HG02870 (cell line): ENCODE results near the gene TUBA3E.
A peak's percentile ranks its signal among the peaks of the same experiment; 100 is the strongest.
"Not testable (repeated sequence)": the region's sequence is repeated elsewhere in the genome, so short reads cannot be mapped to it uniquely, and the experiment has no call there.

Source experiments
- ATAC-seq: cut with Tn5 transposase; IDR thresholded peaks from one replicate; pipeline ENCODE4 v1.9.1; 2021; ENCODE audit warnings: mild to moderate bottlenecking, moderate library complexity; ENCODE audit not compliant: unreplicated experiment

The TUBA3E gene

GRCh38 chr2:130198343-130198742 is at the start of gene TUBA3E:
TSS of gene TUBA3E (minus strand) at chr2:130198439. CDS start at chr2:130198360, 79 bp downstream.
- ATAC-seq, result no peak

- ATAC-seq, result no peak
These were observed 48.2 kb upstream of the TUBA3E start for GRCh38 chr2:130246430-130246829.

DNA sequence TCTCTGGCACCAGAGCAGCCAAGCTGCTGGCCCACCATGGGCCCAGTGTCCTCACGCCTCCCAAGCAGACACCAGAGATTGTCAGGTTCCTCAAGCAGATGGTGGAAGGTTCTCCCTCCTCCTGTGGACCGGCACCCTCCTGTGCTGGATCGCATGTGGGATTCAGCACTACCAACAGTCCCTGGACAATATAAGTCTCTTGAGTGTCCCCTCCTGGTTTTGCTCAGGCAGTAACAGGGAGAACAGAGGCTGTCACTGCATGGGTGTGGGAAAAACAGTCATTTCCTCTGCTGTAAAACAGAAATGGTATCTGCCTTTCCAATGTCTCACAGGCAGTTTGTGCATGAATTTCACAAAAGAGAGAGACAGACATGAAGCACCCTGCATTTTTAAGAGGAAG is 47.7 kb upstream of the TUBA3E start:
- no peak for ATAC-seq

DNA sequence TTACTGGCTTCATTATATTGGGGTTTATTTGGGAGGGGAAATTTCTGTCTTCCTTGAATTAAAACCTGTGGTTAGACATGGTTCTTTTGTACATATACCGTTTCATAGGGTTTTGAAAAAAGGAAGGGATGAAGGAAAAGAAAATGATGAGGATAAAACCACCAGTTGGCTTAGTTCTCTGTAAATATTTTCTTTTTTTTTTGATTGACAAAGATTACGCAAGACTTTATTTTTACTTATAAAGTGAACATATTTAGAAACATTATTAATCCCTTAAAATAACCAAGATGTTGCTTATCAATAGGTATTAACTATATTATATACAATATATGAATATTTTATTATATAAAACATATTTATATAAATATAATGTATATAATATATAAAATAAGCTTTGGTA is 45.1 kb upstream of the TUBA3E start:
- ATAC-seq, result no peak

- no peak for ATAC-seq
These were observed 42.9 kb upstream of the TUBA3E start for GRCh38 chr2:130241041-130241707.

GRCh38 chr2:130239581-130239980 is 41.3 kb upstream of the TUBA3E start:
- ATAC-seq, result not testable (repeated sequence)

- not testable (repeated sequence) for ATAC-seq
These were observed 34.8 kb upstream of the TUBA3E start for GRCh38 chr2:130233066-130233465.

DNA sequence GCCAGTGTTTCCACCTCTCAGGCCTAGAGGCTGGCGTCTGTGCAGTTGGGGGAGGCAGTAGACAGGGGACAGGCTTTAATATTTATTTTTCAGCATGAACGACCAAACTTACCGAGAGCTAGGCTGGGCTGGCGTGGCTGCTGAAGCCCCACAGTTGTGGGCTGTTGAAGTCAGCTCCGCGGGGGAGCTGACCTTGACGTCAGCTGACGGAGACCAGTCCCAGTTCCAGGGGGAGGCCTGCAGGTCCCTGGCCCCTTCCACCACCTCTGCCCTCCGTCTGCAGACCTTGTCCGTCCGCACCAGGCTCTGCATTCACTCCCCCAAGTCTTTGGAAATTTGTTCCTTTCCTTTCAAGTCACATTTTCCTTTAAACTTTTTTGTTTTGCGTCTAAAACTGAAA is 33.4 kb upstream of the TUBA3E start:
- ATAC-seq, result no peak

- not testable (repeated sequence) for ATAC-seq
These were observed 32.7 kb upstream of the TUBA3E start for GRCh38 chr2:130230907-130231306.

DNA sequence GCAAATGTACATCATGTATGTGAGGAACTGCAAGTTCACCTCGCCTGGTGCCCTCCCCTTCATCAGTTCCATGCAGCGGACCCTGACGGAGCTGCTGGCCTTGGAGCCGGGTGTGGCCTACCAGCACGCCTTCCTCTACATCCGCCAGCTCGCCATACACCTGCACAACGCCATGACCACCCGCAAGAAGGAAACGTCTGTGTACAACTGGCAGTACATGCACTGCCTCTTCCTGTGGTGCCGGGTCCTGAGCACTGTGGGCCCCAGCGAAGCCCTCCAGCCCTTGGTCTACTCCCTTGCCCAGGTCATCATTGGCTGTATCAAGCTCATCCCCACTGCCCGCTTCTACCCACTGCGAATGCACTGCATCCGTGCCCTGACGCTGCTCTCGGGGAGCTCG is 32.1 kb upstream of the TUBA3E start:
- ATAC-seq, result not testable (repeated sequence)

DNA sequence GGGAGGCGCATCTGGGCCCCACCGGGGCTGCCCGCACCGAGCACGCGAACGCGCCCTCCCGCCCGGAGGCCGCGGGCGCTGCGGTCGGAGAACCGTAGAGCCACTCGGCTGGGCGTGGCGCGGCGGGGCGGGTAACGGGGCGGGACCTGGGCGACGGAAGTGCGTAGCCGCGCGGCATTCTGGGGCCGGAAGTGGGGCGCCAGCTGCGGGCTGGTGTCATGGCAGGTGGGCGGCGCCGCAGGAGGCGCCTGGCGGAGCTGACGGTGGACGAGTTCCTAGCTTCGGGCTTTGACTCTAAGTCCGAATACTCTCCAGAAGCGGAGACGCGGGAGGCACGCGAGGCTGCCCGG is 30.9 kb upstream of the TUBA3E start:
- not testable (repeated sequence) for ATAC-seq

DNA sequence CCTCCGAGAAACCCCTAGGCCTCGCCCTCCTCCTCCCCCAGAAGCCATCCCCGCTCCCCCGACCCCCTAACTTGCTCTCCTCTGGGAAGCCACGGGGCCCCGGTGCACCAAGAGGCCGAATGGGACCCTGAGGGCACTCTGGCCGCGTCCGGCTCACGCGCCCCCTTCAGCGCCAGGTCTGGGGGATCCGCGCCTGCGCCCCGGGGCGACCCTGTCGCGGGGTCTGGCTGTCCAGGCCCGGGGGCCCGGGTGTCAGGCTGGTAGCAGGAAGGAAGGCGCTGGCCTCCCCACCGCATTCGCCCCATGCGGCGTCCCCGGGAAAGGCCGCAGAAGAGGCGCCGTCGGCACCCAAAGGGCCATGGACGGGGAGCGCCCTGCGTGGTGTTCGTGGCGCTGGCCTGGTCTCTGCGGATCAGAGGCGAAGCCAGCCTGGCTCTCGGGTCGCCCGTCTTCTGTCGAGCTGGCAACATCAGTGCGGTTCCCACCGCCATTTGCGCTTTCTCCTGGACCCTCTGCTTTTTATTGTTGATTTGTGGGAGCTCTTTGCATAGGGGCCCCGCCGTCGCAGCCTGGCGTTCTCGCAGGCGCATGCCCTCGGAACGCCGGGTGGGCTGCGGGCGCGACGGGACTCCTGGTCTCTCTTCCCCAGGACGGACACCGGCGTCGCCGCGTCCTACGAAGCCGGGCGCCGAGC is 30.4 kb upstream of the TUBA3E start:
- not testable (repeated sequence) for ATAC-seq

DNA sequence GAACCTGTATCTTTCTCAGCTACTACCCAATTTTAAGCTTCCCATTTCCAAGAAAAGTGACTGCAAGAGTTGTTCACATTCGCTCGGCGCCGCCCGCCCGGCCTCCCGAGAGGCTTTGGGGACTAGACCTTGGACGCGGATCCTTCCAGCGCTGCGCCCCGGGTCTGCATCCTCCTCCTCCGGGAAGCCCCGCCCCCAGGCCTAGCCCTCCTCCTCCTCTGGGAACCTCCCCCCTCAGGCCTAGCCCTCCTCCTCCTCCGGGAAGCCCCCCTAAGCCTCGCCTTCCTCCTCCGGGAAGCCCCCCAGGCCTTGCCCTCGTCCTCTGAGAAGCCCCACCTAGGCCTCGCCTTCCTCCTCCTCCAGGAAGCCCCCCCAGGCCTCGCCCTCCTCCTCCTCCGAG is 29.8 kb upstream of the TUBA3E start:
- not testable (repeated sequence) for ATAC-seq

DNA sequence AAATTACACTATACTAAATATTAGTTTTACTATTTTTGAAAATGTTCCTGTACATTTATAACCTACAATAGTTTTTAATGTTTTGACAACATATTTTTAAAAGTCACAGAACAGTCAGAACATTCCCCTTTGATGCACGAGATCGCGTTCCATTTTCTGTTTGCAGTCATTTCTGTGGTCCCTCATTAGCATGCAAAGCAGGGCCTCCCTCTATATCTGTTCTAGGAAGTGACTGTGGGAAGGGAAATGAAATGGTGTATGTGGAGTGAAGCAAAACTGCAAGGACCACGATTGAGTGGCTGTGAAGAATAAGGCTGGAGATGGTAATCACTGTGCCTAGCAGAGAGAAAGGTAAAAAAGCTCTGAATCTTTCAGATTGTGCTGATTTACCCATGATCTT is 24.3 kb upstream of the TUBA3E start:
- ATAC-seq, result peak; percentile 99

- not testable (repeated sequence) for ATAC-seq
These were observed 22.3 kb upstream of the TUBA3E start for GRCh38 chr2:130220505-130220904.

GRCh38 chr2:130219147-130219546 is 20.9 kb upstream of the TUBA3E start:
- not testable (repeated sequence) for ATAC-seq

GRCh38 chr2:130207051-130207450 is 8.8 kb upstream of the TUBA3E start:
- not testable (repeated sequence) for ATAC-seq

- ATAC-seq, result not testable (repeated sequence)
These were observed 4.9 kb upstream of the TUBA3E start for GRCh38 chr2:130203150-130203549.

- ATAC-seq, result not testable (repeated sequence)
These were observed 4.3 kb upstream of the TUBA3E start for GRCh38 chr2:130202518-130202917.

DNA sequence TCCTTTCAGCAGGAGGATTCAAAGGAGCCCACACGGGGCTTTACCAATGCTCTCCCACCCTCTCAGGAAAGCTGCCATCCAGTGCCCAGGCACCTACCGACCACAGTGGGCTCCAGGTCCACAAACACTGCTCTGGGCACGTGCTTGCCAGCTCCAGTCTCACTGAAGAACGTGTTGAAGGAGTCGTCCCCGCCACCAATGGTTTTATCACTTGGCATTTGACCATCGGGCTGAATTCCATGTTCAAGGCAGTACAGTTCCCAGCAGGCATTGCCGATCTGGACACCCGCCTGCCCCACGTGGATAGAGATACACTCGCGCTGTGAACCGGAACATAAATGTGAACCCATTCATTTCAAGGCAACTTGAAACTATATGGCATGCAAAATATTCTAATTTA is 2.2 kb downstream of the TUBA3E start:
- ATAC-seq, result not testable (repeated sequence)

DNA sequence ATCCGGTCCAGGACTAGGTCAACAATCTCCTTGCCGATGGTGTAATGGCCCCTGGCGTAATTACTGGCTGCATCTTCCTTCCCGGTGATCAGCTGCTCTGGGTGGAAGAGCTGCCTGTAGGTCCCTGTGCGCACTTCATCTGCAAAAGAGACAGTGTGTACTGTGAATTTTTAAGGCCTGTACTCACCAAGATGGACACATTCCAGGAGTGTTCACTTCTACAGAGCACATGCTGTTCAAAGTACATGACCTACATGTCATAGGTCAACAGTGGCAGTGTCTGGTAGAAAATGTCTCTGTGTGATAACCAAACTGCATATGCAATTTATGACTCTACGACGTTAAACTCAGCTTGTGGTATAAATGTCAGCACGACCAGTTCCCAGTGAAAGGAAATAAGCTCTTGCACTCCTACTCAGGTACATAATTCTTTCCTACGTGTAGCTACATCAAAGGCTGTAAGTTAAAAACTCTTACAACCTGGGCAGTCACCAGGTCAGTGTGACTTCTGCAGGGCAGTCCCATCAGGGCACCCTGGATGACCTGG is 3.1 kb downstream of the TUBA3E start:
- ATAC-seq, result not testable (repeated sequence)

DNA sequence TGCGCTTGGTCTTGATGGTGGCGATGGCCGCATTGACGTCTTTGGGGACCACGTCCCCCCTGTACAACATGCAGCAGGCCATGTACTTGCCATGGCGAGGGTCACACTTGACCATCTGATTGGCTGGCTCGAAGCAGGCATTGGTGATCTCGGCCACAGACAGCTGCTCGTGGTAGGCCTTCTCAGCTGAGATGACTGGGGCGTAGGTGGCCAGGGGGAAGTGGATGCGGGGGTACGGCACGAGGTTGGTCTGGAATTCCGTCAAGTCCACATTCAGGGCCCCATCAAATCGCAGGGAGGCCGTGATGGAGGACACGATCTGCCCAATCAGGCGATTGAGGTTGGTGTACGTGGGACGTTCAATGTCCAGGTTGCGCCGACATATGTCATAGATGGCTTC is 4.4 kb downstream of the TUBA3E start:
- not testable (repeated sequence) for ATAC-seq
